ENCODE data around the gene NEMP2.
A peak's percentile ranks its signal among the peaks of the same experiment; 100 is the strongest.

NEMP2 gene

DNA sequence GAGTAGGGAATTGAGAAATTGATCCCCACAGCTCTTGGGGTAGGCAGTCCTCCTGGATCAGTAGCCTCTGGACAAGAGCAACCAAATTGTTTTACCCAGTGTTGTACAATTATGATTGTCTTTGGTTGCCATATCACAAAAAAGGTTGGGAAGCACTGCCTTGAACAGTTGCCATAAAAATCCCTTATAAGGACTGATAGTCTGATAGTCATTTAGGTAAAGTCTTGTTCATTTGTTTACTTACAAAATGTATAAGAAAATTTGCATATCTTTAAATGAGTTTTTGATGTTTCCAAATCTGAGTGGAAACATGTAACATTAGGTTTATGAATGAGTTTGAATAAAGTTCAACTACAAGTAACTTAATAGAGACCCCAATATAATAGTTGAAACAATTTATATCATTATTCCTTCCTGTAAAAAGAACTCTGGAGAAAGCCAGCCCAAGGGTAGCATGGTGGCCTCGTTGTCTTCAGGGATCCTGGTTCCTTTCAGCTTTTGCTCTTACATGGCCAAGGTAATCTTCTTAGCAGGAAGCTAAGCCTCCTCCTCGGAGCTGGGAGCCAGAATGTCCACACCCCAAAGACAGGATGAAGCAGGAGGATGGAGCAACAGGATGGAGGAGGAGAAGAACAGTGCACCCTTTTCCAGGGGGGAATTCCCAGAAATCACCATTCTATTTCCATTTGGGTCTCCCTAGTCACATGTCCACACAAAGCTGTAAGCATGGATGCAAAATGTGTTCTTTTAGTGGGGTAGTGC is 35.7 kb upstream of the NEMP2 start:
- Mint-ChIP-seq H3K36me3 (ENCODE audit: low read depth) (peaks cover 12% of the 10 kb centered on the region), H3K4me1 (no peaks in the 10 kb centered on the region), H3K27me3 (no peaks in the 10 kb centered on the region), H3K4me3 (no peak overlapping the region), H3K9me3 (peaks cover 16% of the 10 kb centered on the region), H3K27ac (no peak overlapping the region)
- DNase-seq: no peak
- ATAC-seq: no peak

DNA sequence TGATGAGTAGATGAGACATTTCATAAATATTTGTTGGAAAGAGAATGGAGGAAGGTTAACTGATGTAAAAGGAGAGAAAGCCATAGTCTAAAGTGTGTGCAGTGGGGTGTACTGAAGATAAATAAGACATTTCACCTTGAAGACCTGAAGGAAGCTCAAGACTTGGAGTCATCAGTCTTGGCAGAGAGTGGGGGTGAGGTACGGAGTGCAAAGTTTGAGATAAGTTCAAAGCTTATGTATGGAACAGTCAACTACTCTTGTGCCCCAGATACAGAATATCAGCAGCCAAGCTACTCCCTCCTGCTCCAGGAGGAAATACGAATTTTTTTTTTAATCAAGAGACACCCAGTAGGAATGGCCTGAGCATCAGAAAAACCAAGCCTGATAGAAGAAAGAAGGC is 30.3 kb upstream of the NEMP2 start:
- H3K9me3 Mint-ChIP-seq: peaks cover 25% of the 10 kb centered on the region
- no peaks in the 10 kb centered on the region for H3K27me3 Mint-ChIP-seq
- DNase-seq (no peak), ATAC-seq (no peak)
- peaks cover 17% of the 10 kb centered on the region for H3K4me1 Mint-ChIP-seq
- H3K27ac Mint-ChIP-seq: no peak overlapping the region
- peaks cover 12% of the 10 kb centered on the region for H3K36me3 Mint-ChIP-seq (ENCODE audit: low read depth)
- no peak overlapping the region for H3K4me3 Mint-ChIP-seq

DNA sequence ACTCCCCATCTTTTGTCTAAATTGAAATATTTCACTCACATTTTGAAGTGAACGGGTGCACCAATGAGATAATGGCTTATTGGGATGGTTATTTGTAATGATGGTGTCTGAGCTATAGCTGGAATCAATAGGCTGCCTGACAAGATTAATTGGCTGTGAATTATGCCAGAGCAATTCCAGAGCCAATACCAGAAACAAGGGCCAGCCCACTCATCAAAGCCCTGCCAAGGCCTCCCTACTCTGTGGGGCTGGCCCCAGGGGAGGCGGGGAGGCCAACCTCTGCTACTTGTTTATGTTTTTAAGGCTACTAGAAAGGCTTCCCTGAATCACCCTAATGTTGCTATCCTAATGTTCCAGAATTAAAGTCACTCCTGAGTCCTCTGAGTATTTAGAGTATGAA is 29.1 kb upstream of the NEMP2 start:
- DNase-seq (no peak), ATAC-seq (no peak)
- H3K4me3 Mint-ChIP-seq: no peak overlapping the region
- H3K4me1 Mint-ChIP-seq: peaks cover 17% of the 10 kb centered on the region
- H3K36me3 Mint-ChIP-seq (ENCODE audit: low read depth): peaks cover 12% of the 10 kb centered on the region
- no peaks in the 10 kb centered on the region for H3K27me3 Mint-ChIP-seq
- peak overlapping the region; percentile 3 for H3K27ac Mint-ChIP-seq
- H3K9me3 Mint-ChIP-seq: peaks cover 25% of the 10 kb centered on the region

DNA sequence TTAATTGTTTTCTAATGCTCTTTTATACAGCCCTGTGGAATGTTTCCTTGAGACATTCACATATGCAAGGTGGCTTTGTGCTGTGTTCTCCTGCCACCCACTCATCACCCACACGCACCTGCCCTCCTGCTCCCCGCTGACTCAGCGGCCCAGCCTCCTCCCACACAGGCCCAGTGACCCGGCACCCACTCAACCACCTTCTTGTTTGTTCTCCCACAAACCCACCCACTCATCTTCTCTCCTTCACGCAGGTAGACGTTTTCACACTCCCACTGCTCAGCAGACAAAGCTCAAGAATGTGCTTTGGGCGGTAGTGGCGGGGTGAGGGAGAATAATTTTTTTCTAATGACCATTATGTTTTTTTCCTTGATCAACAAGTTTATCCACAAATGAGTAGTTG is 28.6 kb upstream of the NEMP2 start:
- Mint-ChIP-seq H3K4me3 (no peak overlapping the region), H3K27ac (peak overlapping the region; percentile 3)
- no peak for ATAC-seq

DNA sequence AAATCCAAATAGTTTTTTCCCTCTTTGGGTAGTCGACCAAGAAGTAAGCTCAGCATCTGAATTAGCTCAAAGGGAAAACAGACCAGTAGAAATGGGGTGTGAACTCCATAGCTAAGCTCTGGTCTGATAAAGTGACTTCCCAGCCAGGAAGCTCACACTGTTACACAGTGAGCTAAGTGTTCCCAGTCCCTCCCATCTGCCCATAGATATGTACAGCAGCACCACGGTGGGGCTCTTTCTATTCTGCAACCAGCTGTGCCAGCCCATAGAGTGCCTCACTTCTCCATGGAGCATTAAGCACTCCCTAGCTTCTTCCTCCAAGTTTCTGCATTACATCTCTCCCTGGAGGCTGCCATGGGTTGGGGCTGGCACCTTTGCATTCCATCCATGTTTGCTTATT is 27.6 kb upstream of the NEMP2 start:
- DNase-seq (no peak), ATAC-seq (no peak)
- H3K4me3 Mint-ChIP-seq: no peak overlapping the region
- H3K9me3 Mint-ChIP-seq: peaks cover 20% of the 10 kb centered on the region
- peaks cover 17% of the 10 kb centered on the region for H3K4me1 Mint-ChIP-seq
- no peak overlapping the region for H3K27ac Mint-ChIP-seq
- H3K27me3 Mint-ChIP-seq: no peaks in the 10 kb centered on the region
- H3K36me3 Mint-ChIP-seq (ENCODE audit: low read depth): peaks cover 5% of the 10 kb centered on the region

More for the DNA sequence above, 28.6 kb upstream of the NEMP2 start:
- peaks cover 17% of the 10 kb centered on the region for H3K4me1 Mint-ChIP-seq
- H3K9me3 Mint-ChIP-seq: peaks cover 24% of the 10 kb centered on the region
- peaks cover 12% of the 10 kb centered on the region for H3K36me3 Mint-ChIP-seq (ENCODE audit: low read depth)
- H3K27me3 Mint-ChIP-seq: no peaks in the 10 kb centered on the region
- DNase-seq: peak; percentile 12

DNA sequence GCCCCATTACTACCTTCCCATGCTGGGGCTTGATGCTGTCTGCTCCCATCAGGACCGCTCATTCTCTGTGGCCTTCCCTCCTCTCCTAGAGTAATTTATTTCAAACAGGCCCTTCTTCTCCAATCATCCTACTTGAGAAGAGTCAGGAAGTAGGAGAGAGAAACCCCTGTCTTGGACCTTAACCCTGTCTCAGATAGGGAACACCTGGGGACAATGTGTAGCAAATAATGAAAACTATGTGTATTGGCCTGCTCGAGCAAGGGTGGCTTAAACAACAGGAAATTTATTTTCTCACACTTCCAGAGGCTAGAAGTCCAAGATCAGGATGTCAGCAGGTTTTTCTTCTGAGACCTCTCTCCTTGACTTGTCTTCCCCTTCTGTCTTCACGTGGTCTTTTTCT is 26.6 kb upstream of the NEMP2 start:
- ATAC-seq: no peak
- H3K9me3 Mint-ChIP-seq: peaks cover 15% of the 10 kb centered on the region
- peaks cover 17% of the 10 kb centered on the region for H3K4me1 Mint-ChIP-seq
- peaks cover 3% of the 10 kb centered on the region for H3K36me3 Mint-ChIP-seq (ENCODE audit: low read depth)
- no peak overlapping the region for H3K27ac Mint-ChIP-seq
- no peaks in the 10 kb centered on the region for H3K27me3 Mint-ChIP-seq
- H3K4me3 Mint-ChIP-seq: no peak overlapping the region
- DNase-seq: no peak

DNA sequence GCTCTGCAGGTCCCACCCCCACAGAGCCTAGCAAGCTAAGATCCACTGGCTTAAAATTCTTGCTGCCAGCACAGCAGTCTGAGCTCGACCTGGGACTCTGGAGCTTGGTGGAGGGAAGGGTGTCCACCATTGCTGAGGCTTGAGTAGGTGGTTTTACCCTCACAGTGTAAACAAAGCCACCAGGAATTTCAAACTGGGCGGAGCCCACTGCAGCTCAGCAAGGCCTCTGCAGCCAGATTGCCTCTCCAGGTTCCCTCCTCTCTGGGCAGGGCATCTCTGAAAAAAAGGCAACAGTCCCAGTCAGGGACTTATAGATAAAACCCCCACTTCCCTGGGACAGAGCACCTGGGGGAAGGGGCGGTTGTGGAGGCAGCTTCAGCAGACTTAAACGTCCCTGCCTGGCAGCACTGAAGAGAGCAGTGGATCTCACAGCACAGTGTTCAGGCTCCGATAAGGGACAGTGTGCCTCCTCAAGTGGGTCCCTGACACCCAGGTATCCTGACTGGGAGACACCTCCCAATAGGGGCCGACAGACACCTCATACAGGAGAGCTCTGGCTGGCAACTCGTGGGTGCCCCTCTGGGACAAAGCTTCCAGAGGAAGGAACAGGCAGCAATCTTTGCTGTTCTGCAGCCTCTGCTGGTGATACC is 20.0 kb upstream of the NEMP2 start:
- Mint-ChIP-seq H3K27ac (no peak overlapping the region), H3K4me3 (no peak overlapping the region), H3K4me1 (peaks cover 7% of the 10 kb centered on the region), H3K9me3 (peaks cover 5% of the 10 kb centered on the region), H3K36me3 (ENCODE audit: low read depth) (peaks cover 4% of the 10 kb centered on the region), H3K27me3 (no peaks in the 10 kb centered on the region)
- DNase-seq (no peak), ATAC-seq (no peak)

DNA sequence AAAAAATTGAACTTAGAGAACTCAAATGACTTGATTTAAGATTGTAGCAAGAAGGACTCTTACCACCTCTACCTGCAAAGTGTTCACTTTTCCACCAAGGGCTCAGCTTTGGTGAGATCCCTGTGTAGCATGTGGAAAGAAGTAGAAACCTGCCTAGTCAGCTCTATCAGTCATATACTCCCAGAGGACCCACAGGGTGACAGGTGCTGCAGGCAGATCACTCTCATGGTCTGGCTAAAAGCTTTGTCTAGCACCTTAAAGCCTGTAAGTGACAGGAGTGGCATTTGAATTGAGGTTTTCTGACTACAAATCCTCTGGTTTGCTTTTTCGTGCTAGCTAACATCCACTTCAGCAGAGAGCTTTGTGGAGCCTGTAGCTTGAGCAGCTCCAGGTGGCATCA is 18.7 kb upstream of the NEMP2 start:
- Mint-ChIP-seq H3K27me3 (no peaks in the 10 kb centered on the region), H3K27ac (no peak overlapping the region), H3K36me3 (ENCODE audit: low read depth) (peaks cover 4% of the 10 kb centered on the region), H3K4me3 (no peak overlapping the region), H3K4me1 (peaks cover 7% of the 10 kb centered on the region), H3K9me3 (peaks cover 5% of the 10 kb centered on the region)
- DNase-seq (no peak), ATAC-seq (no peak)

DNA sequence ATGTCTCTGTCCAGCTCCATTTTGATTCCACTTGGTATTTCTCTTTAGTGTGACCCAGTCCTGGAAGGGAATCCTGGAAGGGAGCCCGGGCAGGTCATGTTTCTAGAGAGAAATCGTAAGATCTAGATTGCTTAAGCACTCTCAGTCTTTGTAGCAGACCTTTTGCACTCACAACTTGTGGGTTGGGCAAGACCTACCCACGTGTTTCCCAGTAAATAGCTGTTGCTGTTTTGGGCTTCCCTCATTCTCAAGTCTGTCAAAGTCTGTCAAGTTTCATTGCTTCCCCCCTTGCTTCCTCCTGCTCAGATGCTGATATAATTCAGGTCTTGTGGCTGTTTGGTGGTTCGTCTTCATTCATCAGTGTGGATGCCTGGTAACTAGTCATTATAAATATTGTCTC is 17.4 kb upstream of the NEMP2 start:
- Mint-ChIP-seq H3K27ac (no peak overlapping the region), H3K4me1 (peaks cover 7% of the 10 kb centered on the region), H3K36me3 (ENCODE audit: low read depth) (peaks cover 4% of the 10 kb centered on the region), H3K9me3 (no peaks in the 10 kb centered on the region), H3K4me3 (no peak overlapping the region), H3K27me3 (no peaks in the 10 kb centered on the region)
- DNase-seq (no peak), ATAC-seq (no peak)

DNA sequence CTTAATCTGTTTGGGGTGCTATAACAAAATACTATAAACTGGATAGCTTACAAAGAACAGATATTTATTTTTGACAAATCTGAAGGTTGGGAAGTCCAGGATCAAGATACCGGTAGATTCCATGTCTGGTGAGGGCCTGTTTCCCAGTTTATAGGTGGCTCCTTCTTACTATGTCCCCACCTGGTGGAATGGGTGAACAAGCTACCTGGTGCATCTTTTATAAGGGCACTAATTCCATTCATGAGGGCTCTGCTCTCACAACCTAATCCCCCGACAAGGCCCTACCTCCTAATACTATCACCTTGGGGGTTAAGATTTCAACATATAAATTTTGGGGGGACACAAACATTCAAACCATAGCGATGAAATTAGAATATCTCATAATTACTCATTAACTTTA is 15.6 kb upstream of the NEMP2 start:
- Mint-ChIP-seq H3K4me3 (no peak overlapping the region), H3K36me3 (ENCODE audit: low read depth) (peaks cover under 1% of the 10 kb centered on the region), H3K9me3 (no peaks in the 10 kb centered on the region), H3K27me3 (no peaks in the 10 kb centered on the region), H3K4me1 (peaks cover 7% of the 10 kb centered on the region), H3K27ac (no peak overlapping the region)
- ATAC-seq (no peak), DNase-seq (no peak)

DNA sequence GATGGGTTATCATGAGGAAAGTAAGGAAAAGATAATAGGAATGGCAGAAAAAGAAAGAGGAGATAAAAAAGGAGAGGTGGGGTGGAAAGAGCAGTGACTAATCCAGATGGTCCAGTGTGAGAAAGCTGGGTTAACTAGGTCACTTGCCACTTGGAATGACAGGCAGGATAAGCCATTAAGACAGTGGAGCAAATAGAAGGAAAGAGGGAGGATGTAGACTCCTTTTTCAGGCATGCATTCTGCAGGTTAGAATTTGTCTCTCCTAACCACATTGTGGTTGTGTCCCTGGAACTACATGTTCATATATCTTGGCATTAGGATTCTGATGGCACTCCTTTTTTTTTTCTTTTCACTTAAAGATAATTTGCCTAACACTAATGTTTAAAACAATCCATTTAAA is 13.4 kb upstream of the NEMP2 start:
- ATAC-seq (no peak), DNase-seq (no peak)
- Mint-ChIP-seq H3K9me3 (peaks cover 2% of the 10 kb centered on the region), H3K4me1 (peaks cover 11% of the 10 kb centered on the region), H3K27me3 (no peaks in the 10 kb centered on the region), H3K4me3 (no peak overlapping the region), H3K27ac (no peak overlapping the region), H3K36me3 (ENCODE audit: low read depth) (peaks cover 1% of the 10 kb centered on the region)

DNA sequence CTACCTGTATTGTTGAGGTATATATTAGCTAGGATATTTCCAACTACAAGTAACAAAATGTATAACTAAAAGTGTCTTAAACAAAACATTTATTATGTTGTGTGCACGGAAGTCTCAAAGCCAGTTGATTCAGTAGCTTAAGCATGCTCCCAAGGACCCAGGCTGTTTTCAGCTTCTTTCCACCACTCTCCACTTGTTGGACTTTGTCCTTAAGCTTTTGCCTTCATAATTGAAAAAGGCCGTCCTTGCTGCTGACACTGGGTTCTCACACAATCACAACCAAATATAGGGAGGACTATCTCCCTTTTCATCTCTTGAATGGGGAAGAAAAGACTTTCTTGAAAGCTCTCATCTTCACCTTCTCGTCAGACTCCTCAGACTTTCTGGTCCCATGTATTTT is 12.2 kb upstream of the NEMP2 start:
- no peak for ATAC-seq
- H3K36me3 Mint-ChIP-seq (ENCODE audit: low read depth): peaks cover 4% of the 10 kb centered on the region
- H3K4me1 Mint-ChIP-seq: peaks cover 6% of the 10 kb centered on the region
- no peak overlapping the region for H3K4me3 Mint-ChIP-seq
- H3K9me3 Mint-ChIP-seq: peaks cover 12% of the 10 kb centered on the region
- H3K27ac Mint-ChIP-seq: no peak overlapping the region
- no peak for DNase-seq
- H3K27me3 Mint-ChIP-seq: no peaks in the 10 kb centered on the region

DNA sequence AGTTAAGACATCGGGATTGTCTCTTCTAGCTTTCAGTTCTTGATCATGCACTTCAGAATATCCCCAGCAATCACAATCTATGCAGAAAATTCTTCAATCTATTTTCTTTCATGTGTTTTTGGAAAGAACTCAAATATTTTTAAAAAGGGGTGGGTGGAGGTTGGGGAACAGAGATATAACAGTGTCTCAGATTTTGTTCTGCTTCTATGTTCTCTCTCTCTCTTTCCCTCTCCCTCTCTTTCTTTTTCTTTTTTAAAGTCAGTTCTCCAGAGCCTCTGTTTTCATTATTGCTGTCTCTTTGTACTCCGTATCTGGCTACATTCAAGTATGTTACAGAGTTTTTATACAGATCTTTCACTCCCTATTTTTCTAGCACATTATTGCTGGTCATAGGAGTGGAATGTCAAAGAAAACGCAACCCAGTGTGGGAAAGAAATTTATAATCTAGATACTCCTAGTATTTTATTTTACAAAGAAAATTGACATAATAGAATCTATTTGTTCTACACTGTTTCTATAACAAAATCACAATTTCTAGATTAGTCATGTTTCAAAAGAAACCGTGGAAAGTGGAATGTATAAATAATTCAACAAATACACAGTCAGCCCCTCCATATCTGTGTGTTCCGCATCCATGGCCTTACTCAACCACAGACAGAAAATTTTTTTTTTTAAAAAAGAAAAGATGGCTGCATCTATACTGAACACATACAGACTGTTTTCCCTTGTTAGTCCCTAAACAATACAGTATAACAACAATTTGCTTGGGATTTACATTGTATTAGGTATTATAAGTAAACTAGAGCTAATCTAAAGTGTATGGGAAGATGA is 11.2 kb upstream of the NEMP2 start:
- DNase-seq (no peak), ATAC-seq (no peak)
- Mint-ChIP-seq H3K4me1 (peaks cover 4% of the 10 kb centered on the region), H3K36me3 (ENCODE audit: low read depth) (peaks cover 14% of the 10 kb centered on the region), H3K27ac (no peak overlapping the region), H3K4me3 (no peak overlapping the region), H3K9me3 (peaks cover 21% of the 10 kb centered on the region), H3K27me3 (no peaks in the 10 kb centered on the region)

DNA sequence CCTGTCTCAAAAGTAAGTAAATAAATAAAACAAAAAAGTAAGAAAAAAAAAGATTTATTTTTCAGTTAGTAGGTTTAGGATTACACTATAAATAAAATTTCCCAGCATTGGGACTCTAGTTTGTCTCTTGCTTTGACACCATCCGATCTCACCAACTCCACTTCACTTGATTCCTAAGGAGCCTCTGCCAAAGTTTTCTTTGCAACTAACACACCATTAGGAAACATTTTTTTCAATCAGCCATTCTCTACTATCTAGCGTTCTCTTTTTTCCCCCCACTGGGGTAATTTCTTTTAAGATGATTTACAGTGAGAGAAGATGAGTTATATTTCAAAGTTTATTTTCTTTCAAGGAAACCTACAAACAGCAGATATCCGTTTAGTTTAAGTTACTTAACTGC is 10.6 kb upstream of the NEMP2 start:
- DNase-seq (no peak), ATAC-seq (no peak)
- Mint-ChIP-seq H3K4me3 (no peak overlapping the region), H3K36me3 (ENCODE audit: low read depth) (peaks cover 21% of the 10 kb centered on the region), H3K27ac (no peak overlapping the region), H3K9me3 (peaks cover 25% of the 10 kb centered on the region), H3K4me1 (peaks cover 4% of the 10 kb centered on the region), H3K27me3 (no peaks in the 10 kb centered on the region)

DNA sequence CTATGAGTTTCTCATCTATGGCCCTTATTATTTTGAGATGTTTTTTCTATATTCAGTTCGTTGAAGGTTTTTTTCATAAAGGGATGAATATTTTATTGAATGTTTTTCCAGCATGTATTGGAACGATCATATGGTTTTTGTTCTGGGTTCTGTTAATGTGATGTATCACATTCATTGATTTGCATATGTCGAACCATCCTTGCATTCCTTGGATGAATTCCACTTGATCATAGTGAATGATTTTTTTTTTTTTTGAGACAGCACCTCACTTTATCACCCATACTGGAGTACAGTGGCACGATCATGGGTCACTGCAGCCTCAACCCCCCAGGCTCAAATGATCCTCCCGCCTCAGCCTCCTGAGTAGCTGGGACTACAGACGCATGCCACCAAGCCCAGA is 5.5 kb upstream of the NEMP2 start:
- Mint-ChIP-seq H3K9me3 (peaks cover 59% of the 10 kb centered on the region), H3K4me1 (peaks cover 20% of the 10 kb centered on the region), H3K4me3 (no peak overlapping the region), H3K27ac (peak overlapping the region; percentile 30), H3K36me3 (ENCODE audit: low read depth) (peaks cover 58% of the 10 kb centered on the region), H3K27me3 (no peaks in the 10 kb centered on the region)
- no peak for DNase-seq
- ATAC-seq: no peak
